Thyroid gland (tissue), 4 donors: ENCODE data around the gene TRMT1.

ENCODE experiments used
- POLR2A ChIP-seq, 2 donors: fragments of 450-650 bp; IDR thresholded peaks; one replicate each; pipeline ENCODE4 v1.6.1; 2017; ENCODE audit warnings: antibody characterized with exemption in 2 of 2, mild to moderate bottlenecking in 2 of 2, moderate library complexity in 1 of 2
- TF ChIP-seq, protein P1 (sequence below), 6 experiments: fragments of 200-600 bp in 3 of 6; fragments of 450-650 bp in 3 of 6; sonication (generic) in 3 of 6; IDR thresholded peaks; one replicate each; pipeline ENCODE4 v1.5.1; 2016 to 2019; ENCODE audit warnings: antibody characterized with exemption in 6 of 6, mild to moderate bottlenecking in 2 of 6, inconsistent platforms in 1 of 6, moderate library complexity in 1 of 6

DNA sequence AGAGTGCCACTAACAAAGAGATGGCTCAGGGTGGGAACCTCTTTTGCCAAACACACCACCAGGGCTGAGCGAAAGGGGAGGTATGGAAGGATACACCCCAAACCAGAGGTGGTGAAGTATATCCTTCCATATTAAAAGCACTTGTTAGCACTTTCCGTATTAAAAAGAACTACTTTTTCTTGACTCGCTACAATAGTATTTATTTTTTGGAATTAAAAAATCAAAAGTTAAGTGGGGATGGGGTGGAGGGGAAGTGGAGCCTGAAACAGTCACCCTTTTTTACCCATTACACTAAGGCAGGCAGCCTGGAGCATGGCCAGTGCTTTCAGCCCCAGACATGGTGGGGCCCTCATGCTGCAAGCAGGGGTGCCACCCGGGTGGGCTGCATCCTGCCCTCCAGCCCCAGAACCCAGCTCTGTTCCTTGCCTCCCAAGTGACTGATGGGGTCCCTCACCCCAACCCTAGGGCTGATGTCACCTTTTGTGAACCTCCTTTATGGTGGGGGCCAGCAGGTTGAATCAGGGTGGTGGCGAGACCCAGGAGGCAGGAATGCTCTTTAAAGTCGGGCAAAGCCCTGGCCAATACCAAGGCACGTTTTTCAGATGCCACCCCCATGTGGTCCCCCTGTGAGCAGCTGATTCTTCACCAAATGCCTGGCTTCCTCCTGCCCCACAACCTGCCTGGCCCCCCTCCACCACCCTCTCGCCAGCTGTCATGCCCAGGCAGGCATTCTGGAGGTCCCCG, 44.9 kb downstream of the TRMT1 start:
- TF ChIP-seq, protein P1, sequence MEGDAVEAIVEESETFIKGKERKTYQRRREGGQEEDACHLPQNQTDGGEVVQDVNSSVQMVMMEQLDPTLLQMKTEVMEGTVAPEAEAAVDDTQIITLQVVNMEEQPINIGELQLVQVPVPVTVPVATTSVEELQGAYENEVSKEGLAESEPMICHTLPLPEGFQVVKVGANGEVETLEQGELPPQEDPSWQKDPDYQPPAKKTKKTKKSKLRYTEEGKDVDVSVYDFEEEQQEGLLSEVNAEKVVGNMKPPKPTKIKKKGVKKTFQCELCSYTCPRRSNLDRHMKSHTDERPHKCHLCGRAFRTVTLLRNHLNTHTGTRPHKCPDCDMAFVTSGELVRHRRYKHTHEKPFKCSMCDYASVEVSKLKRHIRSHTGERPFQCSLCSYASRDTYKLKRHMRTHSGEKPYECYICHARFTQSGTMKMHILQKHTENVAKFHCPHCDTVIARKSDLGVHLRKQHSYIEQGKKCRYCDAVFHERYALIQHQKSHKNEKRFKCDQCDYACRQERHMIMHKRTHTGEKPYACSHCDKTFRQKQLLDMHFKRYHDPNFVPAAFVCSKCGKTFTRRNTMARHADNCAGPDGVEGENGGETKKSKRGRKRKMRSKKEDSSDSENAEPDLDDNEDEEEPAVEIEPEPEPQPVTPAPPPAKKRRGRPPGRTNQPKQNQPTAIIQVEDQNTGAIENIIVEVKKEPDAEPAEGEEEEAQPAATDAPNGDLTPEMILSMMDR (IDR thresholded peaks at IDR 0.05): no peak
- TF ChIP-seq POLR2A (IDR thresholded peaks at IDR 0.05): no peak
